OCI-LY3 (cell line): ENCODE data around the gene OR10D3.

ENCODE experiments used
- H2AFZ ChIP-seq: fragments of 200-600, 300-600 bp; shearing (Covaris generic); 2 replicates; pipeline ENCODE4 v1.6.0; 2014; ENCODE audit warnings: antibody characterized with exemption, low read depth, low read length
- H3K27ac ChIP-seq: fragments of 200-600, 300-600 bp; sonication (generic); 2 replicates; pipeline ENCODE4 v1.5.1; 2014; ENCODE audit warnings: mild to moderate bottlenecking, low read length, moderate library complexity, mixed read lengths
- H3K27me3 ChIP-seq: fragments of 200-600, 300-600 bp; sonication (generic); 2 replicates; pipeline ENCODE4 v1.6.1; 2014; ENCODE audit warnings: low read depth, low read length, mixed read lengths
- H3K36me3 ChIP-seq: fragments of 200-600, 300-600 bp; sonication (generic); replicated peaks from 2 replicates; pipeline ENCODE3; 2014; ENCODE audit warnings: low read depth, low read length, mixed read lengths
- H3K4me1 ChIP-seq: fragments of 300-600, 200-600 bp; sonication (generic); 2 replicates; pipeline ENCODE4 v1.6.1; 2014; ENCODE audit warnings: low read length, mixed read lengths
- H3K4me2 ChIP-seq: fragments of 200-600, 300-600 bp; sonication (generic); 2 replicates; pipeline ENCODE4 v1.6.1; 2014; ENCODE audit warnings: low read length, mixed read lengths
- H3K4me3 ChIP-seq: fragments of 300-600, 200-600 bp; sonication (generic); 2 replicates; pipeline ENCODE4 v1.5.1; 2014; ENCODE audit warnings: antibody characterized with exemption, mild to moderate bottlenecking, low read length, moderate library complexity
- H3K79me2 ChIP-seq: fragments of 300-600, 200-600 bp; shearing (Covaris generic); 2 replicates; pipeline ENCODE4 v1.6.1; 2014; ENCODE audit warnings: mild to moderate bottlenecking, low read length, mixed read lengths
- H3K9ac ChIP-seq: fragments of 300-600, 200-600 bp; shearing (Covaris generic); 2 replicates; pipeline ENCODE4 v1.6.0; 2014; ENCODE audit warnings: mild to moderate bottlenecking, low read length, moderate library complexity
- H3K9me3 ChIP-seq: fragments of 200-600, 300-600 bp; shearing (Covaris generic); 2 replicates; pipeline ENCODE4 v1.6.1; 2014; ENCODE audit warnings: low read length, mixed read lengths; ENCODE audit not compliant: insufficient read depth
- H4K20me1 ChIP-seq: fragments of 200-600, 300-600 bp; sonication (generic); 2 replicates; pipeline ENCODE4 v1.6.1; 2016; ENCODE audit warnings: low read length, mixed read lengths; ENCODE audit not compliant: insufficient read depth
- EZH2phosphoT487 ChIP-seq: fragments of 200-600 bp; shearing (Covaris generic); IDR thresholded peaks from 2 replicates; pipeline ENCODE4 v1.6.1; 2018; ENCODE audit warnings: antibody characterized with exemption, mixed run types, low read depth
- TF ChIP-seq, protein P1 (sequence below): fragments of 200-600, 300-600 bp; sonication (generic); IDR thresholded peaks from 2 replicates; pipeline ENCODE4 v1.5.1; 2014; ENCODE audit warnings: antibody characterized with exemption, low read length, low read depth

OR10D3 gene

GRCh38 chr11:124172101-124172500 is 11.0 kb upstream of the OR10D3 start:
- H3K79me2 ChIP-seq: no peaks in the 10 kb centered on the region
- no peak overlapping the region for H2AFZ ChIP-seq
- no peak overlapping the region for H3K9ac ChIP-seq
- no peaks in the 10 kb centered on the region for H3K36me3 ChIP-seq
- no peak overlapping the region for H3K4me3 ChIP-seq
- H3K27me3 ChIP-seq: no peaks in the 10 kb centered on the region
- H3K4me2 ChIP-seq: no peak overlapping the region
- H3K27ac ChIP-seq: no peak overlapping the region
- no peaks in the 10 kb centered on the region for H3K9me3 ChIP-seq
- TF ChIP-seq, protein P1, sequence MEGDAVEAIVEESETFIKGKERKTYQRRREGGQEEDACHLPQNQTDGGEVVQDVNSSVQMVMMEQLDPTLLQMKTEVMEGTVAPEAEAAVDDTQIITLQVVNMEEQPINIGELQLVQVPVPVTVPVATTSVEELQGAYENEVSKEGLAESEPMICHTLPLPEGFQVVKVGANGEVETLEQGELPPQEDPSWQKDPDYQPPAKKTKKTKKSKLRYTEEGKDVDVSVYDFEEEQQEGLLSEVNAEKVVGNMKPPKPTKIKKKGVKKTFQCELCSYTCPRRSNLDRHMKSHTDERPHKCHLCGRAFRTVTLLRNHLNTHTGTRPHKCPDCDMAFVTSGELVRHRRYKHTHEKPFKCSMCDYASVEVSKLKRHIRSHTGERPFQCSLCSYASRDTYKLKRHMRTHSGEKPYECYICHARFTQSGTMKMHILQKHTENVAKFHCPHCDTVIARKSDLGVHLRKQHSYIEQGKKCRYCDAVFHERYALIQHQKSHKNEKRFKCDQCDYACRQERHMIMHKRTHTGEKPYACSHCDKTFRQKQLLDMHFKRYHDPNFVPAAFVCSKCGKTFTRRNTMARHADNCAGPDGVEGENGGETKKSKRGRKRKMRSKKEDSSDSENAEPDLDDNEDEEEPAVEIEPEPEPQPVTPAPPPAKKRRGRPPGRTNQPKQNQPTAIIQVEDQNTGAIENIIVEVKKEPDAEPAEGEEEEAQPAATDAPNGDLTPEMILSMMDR: no peak
- no peak for TF ChIP-seq EZH2phosphoT487
- H4K20me1 ChIP-seq: no peaks in the 10 kb centered on the region
- peaks cover 7% of the 10 kb centered on the region for H3K4me1 ChIP-seq

GRCh38 chr11:124172599-124172998 is 10.5 kb upstream of the OR10D3 start:
- no peak overlapping the region for H3K4me2 ChIP-seq
- TF ChIP-seq, protein P1: no peak
- H3K36me3 ChIP-seq: no peaks in the 10 kb centered on the region
- peaks cover 12% of the 10 kb centered on the region for H3K4me1 ChIP-seq
- no peak overlapping the region for H3K4me3 ChIP-seq
- H3K79me2 ChIP-seq: no peaks in the 10 kb centered on the region
- H3K9me3 ChIP-seq: no peaks in the 10 kb centered on the region
- H3K27me3 ChIP-seq: no peaks in the 10 kb centered on the region
- H3K27ac ChIP-seq: no peak overlapping the region
- H2AFZ ChIP-seq: no peak overlapping the region
- no peak overlapping the region for H3K9ac ChIP-seq
- no peaks in the 10 kb centered on the region for H4K20me1 ChIP-seq

DNA sequence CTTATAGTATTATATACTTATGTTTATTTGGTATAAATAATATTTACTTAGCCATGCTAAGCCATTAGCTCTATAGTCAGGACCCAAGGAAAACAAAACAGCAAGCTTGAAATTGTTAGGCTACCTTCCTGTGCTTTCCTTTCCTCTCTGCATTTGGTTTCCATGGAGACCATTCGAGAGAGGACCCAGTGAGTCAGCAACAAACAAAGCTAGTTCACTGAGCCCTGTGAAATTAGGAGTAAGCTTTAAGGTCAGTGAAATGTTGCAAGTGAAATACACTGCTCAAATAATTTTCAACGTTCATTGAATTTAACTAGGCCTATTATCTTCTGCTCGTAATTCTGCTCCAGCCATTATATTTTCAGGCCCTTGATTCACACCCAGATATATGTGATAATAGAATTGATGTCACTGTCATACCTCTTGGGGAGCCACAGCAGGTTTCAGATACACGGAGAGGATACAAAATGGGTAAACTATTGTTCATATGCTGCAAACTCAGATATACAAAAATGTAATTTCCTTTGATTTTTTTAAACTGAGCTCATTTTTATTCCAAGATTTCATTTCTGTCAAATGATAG is 9.1 kb upstream of the OR10D3 start:
- peaks cover 27% of the 10 kb centered on the region for H3K4me1 ChIP-seq
- no peak overlapping the region for H3K4me3 ChIP-seq
- H3K79me2 ChIP-seq: no peaks in the 10 kb centered on the region
- H3K9me3 ChIP-seq: no peaks in the 10 kb centered on the region
- H3K4me2 ChIP-seq: no peak overlapping the region
- no peaks in the 10 kb centered on the region for H3K27me3 ChIP-seq
- H3K27ac ChIP-seq: no peak overlapping the region
- H3K36me3 ChIP-seq: no peaks in the 10 kb centered on the region
- H2AFZ ChIP-seq: no peak overlapping the region
- no peak overlapping the region for H3K9ac ChIP-seq
- H4K20me1 ChIP-seq: no peaks in the 10 kb centered on the region
- TF ChIP-seq, protein P1: no peak
- TF ChIP-seq EZH2phosphoT487: no peak

- Histone ChIP-seq H3K27ac (peak overlapping the region; percentile 46), H3K27me3 (no peaks in the 10 kb centered on the region), H3K36me3 (no peaks in the 10 kb centered on the region), H3K4me1 (peaks cover 31% of the 10 kb centered on the region), H2AFZ (peak overlapping the region; percentile 88; the same call in 1 of the 2 replicates), H3K4me2 (peak overlapping the region; percentile 57), H3K9ac (no peak overlapping the region), H4K20me1 (no peaks in the 10 kb centered on the region), H3K79me2 (no peaks in the 10 kb centered on the region), H3K9me3 (no peaks in the 10 kb centered on the region), H3K4me3 (peak overlapping the region; percentile 24)
- TF ChIP-seq EZH2phosphoT487: no peak
- TF ChIP-seq, protein P1: no peak
Observed at GRCh38 chr11:124176925-124177715, 6.0 kb upstream of the OR10D3 start.
